ENCODE measurements around the gene SNX32.
A peak's percentile ranks its signal among the peaks of the same experiment; 100 is the strongest.

- TF ChIP-seq ZFX (IDR thresholded peaks at IDR 0.05) (peak; percentile 60), CTCF (conservative IDR thresholded peaks at IDR 0.05) (no peak; the same call in 1 of the 2 replicates)
Observed at GRCh38 chr11:65857500-65857852, 23.7 kb downstream of the SNX32 start.

Data from C4-2B (cell line).